T-cell (primary cell): ENCODE results near the gene PPM1L. TPM values are rescaled to one million over a fixed set of nuclear protein-coding genes. Genes with fewer than 3 reads are reported as not detected.

Experiments used
- ATAC-seq, 4 experiments: fragments of 200-7000 bp in 3 of 4; fragments of 150-1000 bp in 1 of 4; cut with Tn5 transposase; replicated peaks in 1 of 4; 1 replicate in 3 of 4; 2 replicates in 1 of 4; pipeline ENCODE4 v1.10.0; 2021; ENCODE audit warnings: moderate library complexity in 3 of 4, mild to moderate bottlenecking in 2 of 4, moderate number of reproducible peaks in 1 of 4
- CTCF ChIA-PET, 2 donors: fragments of 300-600 bp; sonication (Branson Sonifier 250); formaldehyde crosslinking; loops; one replicate each; lab custom pipeline; 2022; ENCODE audit warnings: antibody characterized with exemption in 2 of 2; lab: Charles Lee
- POLR2A ChIA-PET, 2 donors: fragments of 300-600 bp; sonication (Branson Sonifier 250); formaldehyde crosslinking; loops; one replicate each; lab custom pipeline; 2022; ENCODE audit warnings: antibody characterized with exemption in 2 of 2; lab: Charles Lee
- DNase-seq, 35 experiments: peaks; one replicate each; pipeline versions ENCODE4 v3.0.0 to v3.0.0-alpha.2; 2013 to 2023
- H3K27ac ChIP-seq: one replicate; pipeline ENCODE4 v1.5.1; 2013; ENCODE audit warnings: low read length
- H3K27me3 ChIP-seq, 2 experiments: replicated peaks in 1 of 2; 1 replicate in 1 of 2; 2 replicates in 1 of 2; pipeline versions ENCODE4 v1.6.1 to v1.7.0; 2013; ENCODE audit warnings: low read length in 1 of 2, mixed read lengths in 1 of 2; ENCODE audit not compliant: control insufficient read depth in 2 of 2, insufficient read depth in 2 of 2; ENCODE audit errors: extremely low read depth in 1 of 2
- H3K36me3 ChIP-seq, 2 donors: 1 replicate in 1 of 2; 2 replicates in 1 of 2; pipeline versions ENCODE4 v1.6.1 to v1.7.0; 2013; ENCODE audit warnings: low read length in 1 of 2; ENCODE audit not compliant: control insufficient read depth in 2 of 2, insufficient read depth in 1 of 2; ENCODE audit errors: extremely low read depth in 1 of 2
- H3K4me1 ChIP-seq, 2 experiments: 1 replicate in 1 of 2; 2 replicates in 1 of 2; pipeline versions ENCODE4 v1.6.1 to v1.7.0; 2013; ENCODE audit warnings: low read length in 2 of 2, mixed read lengths in 1 of 2; ENCODE audit not compliant: insufficient read depth in 2 of 2, control insufficient read depth in 1 of 2; ENCODE audit errors: extremely low read depth in 1 of 2
- H3K4me3 ChIP-seq, 2 donors: 1 replicate in 1 of 2; 2 replicates in 1 of 2; pipeline versions ENCODE4 v1.5.1 to v1.7.0; 2013; ENCODE audit warnings: mild to moderate bottlenecking in 2 of 2, low read length in 1 of 2, moderate library complexity in 1 of 2; ENCODE audit not compliant: control insufficient read depth in 1 of 2; ENCODE audit errors: extremely low read depth in 1 of 2
- H3K9me3 ChIP-seq: 2 replicates; pipeline ENCODE4 v1.7.0; 2013
- H3K27ac Mint-ChIP-seq, 2 donors: one replicate each; pipeline ENCODE4 v1.8.0; 2020 to 2021; ENCODE audit warnings: mild to moderate bottlenecking in 2 of 2, mixed read lengths in 2 of 2
- H3K27me3 Mint-ChIP-seq, 2 donors: one replicate each; pipeline ENCODE4 v1.8.0; 2021 to 2022; ENCODE audit warnings: mixed read lengths in 2 of 2
- H3K36me3 Mint-ChIP-seq: one replicate; pipeline ENCODE4 v1.8.0; 2021; ENCODE audit warnings: mixed read lengths
- H3K4me1 Mint-ChIP-seq, 3 donors: one replicate each; pipeline ENCODE4 v1.8.0; 2020 to 2022; ENCODE audit warnings: mixed read lengths in 3 of 3, mild to moderate bottlenecking in 1 of 3
- H3K4me3 Mint-ChIP-seq, 3 donors: one replicate each; pipeline ENCODE4 v1.8.0; 2020 to 2022; ENCODE audit warnings: mild to moderate bottlenecking in 3 of 3, mixed read lengths in 3 of 3, moderate library complexity in 3 of 3
- H3K9me3 Mint-ChIP-seq, 3 donors: one replicate each; pipeline ENCODE4 v1.8.0; 2020 to 2022; ENCODE audit warnings: mixed read lengths in 3 of 3
- WGBS: methylation state at CpG from one replicate; pipeline ENCODE4 v1.1.5; 2013; ENCODE audit warnings: missing lambda C conversion rate; ENCODE audit not compliant: insufficient coverage; 5-methylcytosine and 5-hydroxymethylcytosine counted together
- total RNA-seq, 35 experiments: library from RNA in 6 of 35; stranded (reverse) in 6 of 35; fragments of 120-200 nt in 1 of 35; gene quantifications; one replicate each; pipeline versions ENCODE4 v1.2.1 to v1.2.4 and lab custom pipeline; 2013 to 2026

The PPM1L gene
- total RNA-seq, 5 donors from 2014 or later (not counting 1 experiment from before 2014, with no cell fraction given): 4.8 to 6.4 (median 5.7) TPM

GRCh38 chr3:160852856-160853255 lies 96.8 kb downstream of the PPM1L start:
- H3K4me3 ChIP-seq: peak overlapping the region in 1 of 2 donors; percentile 3
- no peaks in the 10 kb centered on the region for H3K4me1 ChIP-seq
- WGBS: 75% methylated on average over 1 of the region's 2 CpGs
- Mint-ChIP-seq H3K27ac (no peak overlapping the region), H3K4me3 (no peak overlapping the region), H3K9me3 (peaks cover 0 to 4% (median 0%) of the 10 kb centered on the region in 3 donors), H3K36me3 (peaks cover 3% of the 10 kb centered on the region), H3K27me3 (no peaks in the 10 kb centered on the region), H3K4me1 (no peaks in the 10 kb centered on the region)
- ChIA-PET POLR2A (no interaction called here), CTCF (no interaction called here)
- DNase-seq (no peak), ATAC-seq (no peak)
- no peaks in the 10 kb centered on the region for H3K36me3 ChIP-seq
- no peaks in the 10 kb centered on the region for H3K27me3 ChIP-seq
- H3K27ac ChIP-seq: no peak overlapping the region
- H3K9me3 ChIP-seq: no peaks in the 10 kb centered on the region

GRCh38 chr3:160856450-160856849 lies 100.4 kb downstream of the PPM1L start:
- ATAC-seq (no peak), DNase-seq (no peak)
- Histone ChIP-seq H3K4me1 (no peaks in the 10 kb centered on the region), H3K27ac (no peak overlapping the region), H3K4me3 (no peak overlapping the region), H3K36me3 (no peaks in the 10 kb centered on the region), H3K9me3 (no peaks in the 10 kb centered on the region), H3K27me3 (no peaks in the 10 kb centered on the region)
- Mint-ChIP-seq H3K4me3 (no peak overlapping the region), H3K27ac (no peak overlapping the region), H3K9me3 (peaks cover 0 to 4% (median 0%) of the 10 kb centered on the region in 3 donors), H3K4me1 (no peaks in the 10 kb centered on the region), H3K36me3 (no peaks in the 10 kb centered on the region), H3K27me3 (no peaks in the 10 kb centered on the region)
- CTCF ChIA-PET: no interaction called here
- POLR2A ChIA-PET: no interaction called here
- WGBS: no CpG with 5 or more reads among the region's 2 CpGs

GRCh38 chr3:160857476-160858119 lies 101.6 kb downstream of the PPM1L start:
- Mint-ChIP-seq H3K4me3 (no peak overlapping the region), H3K4me1 (no peaks in the 10 kb centered on the region), H3K9me3 (peaks cover 0 to 4% (median 0%) of the 10 kb centered on the region in 3 donors), H3K36me3 (no peaks in the 10 kb centered on the region), H3K27ac (no peak overlapping the region), H3K27me3 (no peaks in the 10 kb centered on the region)
- CTCF ChIA-PET: no interaction called here
- Histone ChIP-seq H3K36me3 (no peaks in the 10 kb centered on the region), H3K4me3 (no peak overlapping the region), H3K27me3 (no peaks in the 10 kb centered on the region), H3K27ac (no peak overlapping the region), H3K9me3 (no peaks in the 10 kb centered on the region), H3K4me1 (no peaks in the 10 kb centered on the region)
- WGBS: no CpG with 5 or more reads among the region's 2 CpGs
- DNase-seq (no peak), ATAC-seq (no peak)
- POLR2A ChIA-PET: no interaction called here

- Mint-ChIP-seq H3K9me3 (no peaks in the 10 kb centered on the region), H3K4me1 (no peaks in the 10 kb centered on the region), H3K27ac (no peak overlapping the region), H3K27me3 (no peaks in the 10 kb centered on the region), H3K36me3 (no peaks in the 10 kb centered on the region), H3K4me3 (no peak overlapping the region)
- ChIA-PET CTCF (no interaction called here), POLR2A (interaction anchor here in 1 of 2 donors (0.5 kb wide), 1 partner anchor 56 kb away, joined by 4 read pairs; no protein-coding TSS in a partner anchor)
- Histone ChIP-seq H3K4me3 (no peak overlapping the region), H3K36me3 (no peaks in the 10 kb centered on the region), H3K4me1 (no peaks in the 10 kb centered on the region), H3K9me3 (no peaks in the 10 kb centered on the region), H3K27me3 (no peaks in the 10 kb centered on the region), H3K27ac (no peak overlapping the region)
- DNase-seq (no peak), ATAC-seq (no peak)
- 100% methylated on average over 1 of the region's 1 CpG for WGBS
Observed at GRCh38 chr3:160860346-160860745, 104.3 kb downstream of the PPM1L start.

DNA sequence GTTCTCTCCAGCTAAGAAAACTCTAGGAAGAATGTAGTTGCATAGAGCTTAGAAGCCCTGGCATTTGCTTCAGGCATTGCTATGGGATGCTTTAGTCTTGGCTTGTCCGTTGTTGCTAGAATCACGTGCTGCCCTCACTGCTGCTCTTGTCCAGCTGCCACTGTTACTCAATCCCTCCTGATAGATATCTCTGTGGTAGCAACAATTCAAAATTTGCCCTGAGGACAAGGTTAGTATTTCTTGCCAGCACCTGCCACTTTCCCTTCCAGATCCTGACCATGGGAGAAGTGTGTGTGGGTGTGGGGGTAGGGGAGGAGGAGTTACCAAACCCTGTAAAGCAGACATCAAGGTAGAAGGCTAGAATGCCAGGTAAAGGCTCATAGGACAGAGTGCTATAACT lies 113.8 kb downstream of the PPM1L start:
- H3K4me1 Mint-ChIP-seq: no peaks in the 10 kb centered on the region
- peaks cover 0 to 3% of the 10 kb centered on the region in 2 donors for H3K27me3 Mint-ChIP-seq
- Histone ChIP-seq H3K4me3 (no peak overlapping the region), H3K27ac (no peak overlapping the region), H3K36me3 (no peaks in the 10 kb centered on the region), H3K27me3 (no peaks in the 10 kb centered on the region), H3K4me1 (no peaks in the 10 kb centered on the region), H3K9me3 (no peaks in the 10 kb centered on the region)
- H3K27ac Mint-ChIP-seq: no peak overlapping the region
- CTCF ChIA-PET: interaction anchor here in 1 of 2 donors (0.6 kb wide), 1 partner anchor 984 kb away, joined by 3 read pairs; no protein-coding TSS in a partner anchor
- no peak overlapping the region for H3K4me3 Mint-ChIP-seq
- no peaks in the 10 kb centered on the region for H3K36me3 Mint-ChIP-seq
- no peak for ATAC-seq
- no peaks in the 10 kb centered on the region for H3K9me3 Mint-ChIP-seq
- DNase-seq: no peak
- POLR2A ChIA-PET: interaction anchor here in 1 of 2 donors (0.5 kb wide), 1 partner anchor 12 kb away, joined by 3 read pairs; no protein-coding TSS in a partner anchor
- 95% methylated on average over 2 of the region's 2 CpGs for WGBS

- POLR2A ChIA-PET: interaction anchor here in 1 of 2 donors (0.5 kb wide), 1 partner anchor 11 kb away, joined by 3 read pairs; no protein-coding TSS in a partner anchor
Observed at GRCh38 chr3:160870327-160870726, 114.3 kb downstream of the PPM1L start.

More at GRCh38 chr3:160870327-160870726, 114.3 kb downstream of the PPM1L start:
- Mint-ChIP-seq H3K4me1 (no peaks in the 10 kb centered on the region), H3K9me3 (no peaks in the 10 kb centered on the region), H3K4me3 (no peak overlapping the region), H3K36me3 (no peaks in the 10 kb centered on the region), H3K27ac (no peak overlapping the region), H3K27me3 (peaks cover 0 to 3% of the 10 kb centered on the region in 2 donors)
- 67% methylated on average over 1 of the region's 4 CpGs for WGBS
- Histone ChIP-seq H3K9me3 (no peaks in the 10 kb centered on the region), H3K27me3 (no peaks in the 10 kb centered on the region), H3K36me3 (no peaks in the 10 kb centered on the region), H3K27ac (no peak overlapping the region), H3K4me3 (no peak overlapping the region), H3K4me1 (no peaks in the 10 kb centered on the region)
- CTCF ChIA-PET: interaction anchor here in 1 of 2 donors (0.6 kb wide), 1 partner anchor 984 kb away, joined by 3 read pairs; no protein-coding TSS in a partner anchor
- no peak for DNase-seq
- no peak for ATAC-seq
